Endodermal cell (in vitro differentiated cells): ENCODE measurements around the gene EIF3D. TPM values are rescaled to one million over a fixed set of nuclear protein-coding genes. Genes with fewer than 3 reads are reported as not detected.
A peak's percentile ranks its signal among the peaks of the same experiment; 100 is the strongest.

ENCODE experiments used
- DNase-seq: peaks from one replicate; pipeline ENCODE4 v3.0.0-alpha.2; 2017
- H3K27ac ChIP-seq: 2 replicates; pipeline ENCODE4 v1.5.1; 2013; ENCODE audit warnings: mild to moderate bottlenecking, low read depth, low read length, moderate library complexity
- H3K27me3 ChIP-seq: 2 replicates; pipeline ENCODE4 v1.6.1; 2013; ENCODE audit warnings: mild to moderate bottlenecking, low read length, moderate library complexity; ENCODE audit not compliant: insufficient read depth, control insufficient read depth, poor library complexity, severe bottlenecking
- H3K36me3 ChIP-seq: 2 replicates; pipeline ENCODE4 v1.7.0; 2013; ENCODE audit warnings: mild to moderate bottlenecking, low read length, moderate library complexity; ENCODE audit not compliant: control insufficient read depth, insufficient read depth
- H3K4me1 ChIP-seq: one replicate; pipeline ENCODE4 v1.7.0; 2013; ENCODE audit warnings: low read length; ENCODE audit not compliant: control insufficient read depth, insufficient read depth
- H3K4me3 ChIP-seq: 2 replicates; pipeline ENCODE4 v1.5.1; 2013; ENCODE audit warnings: mild to moderate bottlenecking, low read length, moderate library complexity
- H3K9ac ChIP-seq: 2 replicates; pipeline ENCODE4 v1.6.1; 2013; ENCODE audit warnings: mild to moderate bottlenecking, low read length, moderate library complexity; ENCODE audit not compliant: poor library complexity, severe bottlenecking; ENCODE audit errors: extremely low read depth
- H3K9me3 ChIP-seq: 2 replicates; pipeline ENCODE4 v1.6.1; 2013; ENCODE audit warnings: mild to moderate bottlenecking, low read length, moderate library complexity; ENCODE audit not compliant: control insufficient read depth
- H3K27ac Mint-ChIP-seq: 2 replicates; pipeline ENCODE4 v1.8.0; 2020; ENCODE audit warnings: mixed read lengths
- H3K27me3 Mint-ChIP-seq: 2 replicates; pipeline ENCODE4 v1.8.0; 2021; ENCODE audit warnings: mild to moderate bottlenecking, mixed read lengths; ENCODE audit not compliant: insufficient read depth
- H3K36me3 Mint-ChIP-seq: 2 replicates; pipeline ENCODE4 v1.8.0; 2020; ENCODE audit warnings: low read depth, mixed read lengths
- H3K4me1 Mint-ChIP-seq: 2 replicates; pipeline ENCODE4 v1.8.0; 2020; ENCODE audit warnings: mixed read lengths
- H3K4me3 Mint-ChIP-seq: 2 replicates; pipeline ENCODE4 v1.8.0; 2020; ENCODE audit warnings: mild to moderate bottlenecking, moderate library complexity, mixed read lengths
- H3K9me3 Mint-ChIP-seq: 2 replicates; pipeline ENCODE4 v1.8.0; 2020; ENCODE audit warnings: mild to moderate bottlenecking, mixed read lengths
- WGBS, 2 experiments: methylation state at CpG; one replicate each; pipeline versions ENCODE4 v1.1.5 to v1.1.7; 2013; ENCODE audit warnings: missing lambda C conversion rate in 2 of 2, mixed read lengths in 1 of 2; ENCODE audit not compliant: insufficient coverage in 1 of 2, insufficient read length in 1 of 2; 5-methylcytosine and 5-hydroxymethylcytosine counted together
- total RNA-seq, 2 donors: library from RNA; stranded (reverse); fragmentation: NEBNext Ultra II Directional in 1 of 2; extraction: Animal tissue kit (Norgen Biotek cat#: 25700) in 1 of 2; gene quantifications; 2 replicates in 1 of 2; 3 replicates in 1 of 2; pipeline ENCODE4 v1.2.1, GENCODE V29; 2021
- TF ChIP-seq, protein P1 (sequence below): fragments of 200-600 bp; sonication (generic); conservative IDR thresholded peaks from 2 replicates; pipeline ENCODE4 v1.5.0; 2021; ENCODE audit warnings: antibody characterized with exemption, mild to moderate bottlenecking

EIF3D gene
- total RNA-seq, 2 donors from 2014 or later, result 157 to 196 TPM

- DNase-seq, result no peak
- no peak overlapping the region for H3K4me3 ChIP-seq
- Mint-ChIP-seq H3K36me3 (peaks cover 32% of the 10 kb centered on the region), H3K27me3 (no peaks in the 10 kb centered on the region), H3K9me3 (no peaks in the 10 kb centered on the region), H3K27ac (peak overlapping the region; percentile 15), H3K4me3 (no peak overlapping the region), H3K4me1 (peaks cover 4% of the 10 kb centered on the region)
- H3K4me1 ChIP-seq, result no peaks in the 10 kb centered on the region
- WGBS, 2 experiments, result 90 to 93% methylated on average over 9 to 13 of the region's 13 CpGs
- no peaks in the 10 kb centered on the region for H3K9me3 ChIP-seq
- no peak overlapping the region for H3K27ac ChIP-seq
- H3K27me3 ChIP-seq, result no peaks in the 10 kb centered on the region
- TF ChIP-seq, protein P1, sequence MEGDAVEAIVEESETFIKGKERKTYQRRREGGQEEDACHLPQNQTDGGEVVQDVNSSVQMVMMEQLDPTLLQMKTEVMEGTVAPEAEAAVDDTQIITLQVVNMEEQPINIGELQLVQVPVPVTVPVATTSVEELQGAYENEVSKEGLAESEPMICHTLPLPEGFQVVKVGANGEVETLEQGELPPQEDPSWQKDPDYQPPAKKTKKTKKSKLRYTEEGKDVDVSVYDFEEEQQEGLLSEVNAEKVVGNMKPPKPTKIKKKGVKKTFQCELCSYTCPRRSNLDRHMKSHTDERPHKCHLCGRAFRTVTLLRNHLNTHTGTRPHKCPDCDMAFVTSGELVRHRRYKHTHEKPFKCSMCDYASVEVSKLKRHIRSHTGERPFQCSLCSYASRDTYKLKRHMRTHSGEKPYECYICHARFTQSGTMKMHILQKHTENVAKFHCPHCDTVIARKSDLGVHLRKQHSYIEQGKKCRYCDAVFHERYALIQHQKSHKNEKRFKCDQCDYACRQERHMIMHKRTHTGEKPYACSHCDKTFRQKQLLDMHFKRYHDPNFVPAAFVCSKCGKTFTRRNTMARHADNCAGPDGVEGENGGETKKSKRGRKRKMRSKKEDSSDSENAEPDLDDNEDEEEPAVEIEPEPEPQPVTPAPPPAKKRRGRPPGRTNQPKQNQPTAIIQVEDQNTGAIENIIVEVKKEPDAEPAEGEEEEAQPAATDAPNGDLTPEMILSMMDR, result no peak
- no peak overlapping the region for H3K9ac ChIP-seq
- peaks cover 42% of the 10 kb centered on the region for H3K36me3 ChIP-seq
These were observed 56.3 kb downstream of the EIF3D start for GRCh38 chr22:36472689-36473088.

DNA sequence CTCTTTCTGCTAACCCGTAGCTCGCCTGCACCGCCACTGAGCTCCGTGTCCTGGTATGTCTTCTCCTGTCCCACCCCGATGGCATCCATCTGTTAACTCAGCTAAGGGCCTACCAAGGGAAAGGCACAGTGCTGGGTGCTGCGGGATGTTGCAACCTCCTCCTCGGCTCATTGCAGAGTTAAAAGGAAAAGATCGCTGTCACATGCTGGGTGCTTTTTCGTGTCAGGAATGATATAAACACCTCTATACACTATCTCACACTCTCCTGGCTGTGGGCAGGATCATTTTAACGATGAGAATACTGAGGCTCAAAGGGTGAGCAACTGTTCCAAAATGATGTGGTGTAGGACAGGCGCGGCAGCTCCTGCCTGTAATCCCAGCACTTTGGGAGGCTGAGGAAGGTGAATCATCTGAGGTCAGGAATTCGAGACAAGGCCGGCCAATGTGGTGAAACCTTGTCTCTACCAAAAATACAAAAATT, 57.6 kb downstream of the EIF3D start:
- H3K4me3 ChIP-seq, result no peak overlapping the region
- no peak for DNase-seq
- H3K4me1 Mint-ChIP-seq, result peaks cover 4% of the 10 kb centered on the region
- 97 to 99% methylated on average over 10 to 14 of the region's 14 CpGs for WGBS, 2 experiments
- H3K9me3 Mint-ChIP-seq, result no peaks in the 10 kb centered on the region
- H3K9me3 ChIP-seq, result no peaks in the 10 kb centered on the region
- peaks cover 33% of the 10 kb centered on the region for H3K36me3 ChIP-seq
- TF ChIP-seq, protein P1, result no peak
- H3K27me3 ChIP-seq, result no peaks in the 10 kb centered on the region
- no peaks in the 10 kb centered on the region for H3K27me3 Mint-ChIP-seq
- no peaks in the 10 kb centered on the region for H3K4me1 ChIP-seq
- no peak overlapping the region for H3K27ac ChIP-seq
- peak overlapping the region; percentile 68 for H3K27ac Mint-ChIP-seq
- no peak overlapping the region for H3K4me3 Mint-ChIP-seq
- H3K36me3 Mint-ChIP-seq, result peaks cover 22% of the 10 kb centered on the region
- H3K9ac ChIP-seq, result no peak overlapping the region

DNA sequence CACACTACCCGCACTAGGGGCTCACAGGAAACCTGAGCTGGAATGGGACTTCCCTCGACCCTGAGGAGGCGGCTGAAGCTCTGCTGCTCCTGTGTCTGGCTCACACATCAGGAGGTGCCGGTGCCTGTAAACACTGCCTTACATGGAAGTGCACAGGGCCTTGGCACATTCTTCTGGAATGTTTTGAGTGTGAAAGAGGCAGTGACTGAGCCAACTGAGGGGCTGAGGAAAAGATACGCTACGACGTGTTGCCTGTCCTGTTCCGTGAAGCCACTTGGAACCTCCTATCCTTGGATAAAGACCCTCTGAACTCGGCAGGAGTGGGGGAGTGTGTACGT, 58.0 kb downstream of the EIF3D start:
- no peaks in the 10 kb centered on the region for H3K27me3 Mint-ChIP-seq
- no peaks in the 10 kb centered on the region for H3K27me3 ChIP-seq
- H3K36me3 Mint-ChIP-seq, result peaks cover 20% of the 10 kb centered on the region
- peak overlapping the region; percentile 68 for H3K27ac Mint-ChIP-seq
- no peaks in the 10 kb centered on the region for H3K4me1 ChIP-seq
- H3K9me3 ChIP-seq, result no peaks in the 10 kb centered on the region
- H3K4me1 Mint-ChIP-seq, result peaks cover 4% of the 10 kb centered on the region
- peaks cover 29% of the 10 kb centered on the region for H3K36me3 ChIP-seq
- DNase-seq, result no peak
- no peak overlapping the region for H3K4me3 Mint-ChIP-seq
- H3K9ac ChIP-seq, result no peak overlapping the region
- TF ChIP-seq, protein P1, result no peak
- H3K9me3 Mint-ChIP-seq, result no peaks in the 10 kb centered on the region
- H3K4me3 ChIP-seq, result no peak overlapping the region
- WGBS, 2 experiments, result 94% methylated on average over 9 to 10 of the region's 10 CpGs
- no peak overlapping the region for H3K27ac ChIP-seq
